K562 (cell line): Measurements from ENCODE around the gene OPRM1. TPM values are rescaled to one million over a fixed set of nuclear protein-coding genes. Genes with fewer than 3 reads are reported as not detected.

Experiments
- ATAC-seq: fragments of 200-7000 bp; cut with Tn5 transposase; 3 replicates; pipeline ENCODE4 v1.9.1; 2020; ENCODE audit warnings: moderate library complexity
- BruUV-seq: library from RNA; stranded (reverse); fragments of 400-500 nt; replicated peaks from 2 replicates; lab custom pipeline; 2021; lab: Mats Ljungman, UMichigan
- CTCF ChIA-PET: fragments of 300-600 bp; formaldehyde crosslinking; extraction: SDS; loops from one replicate; lab custom pipeline; 2021; ENCODE audit warnings: low intra/inter-chr PET ratio; lab: Yijun Ruan, JAX
- POLR2A ChIA-PET: fragments of 300-600, 350-650 bp; sonication (Branson Sonifier 250); formaldehyde crosslinking; extraction: SDS; loops from one replicate; lab custom pipeline; 2021; ENCODE audit warnings: antibody characterized with exemption, inconsistent platforms; lab: Yijun Ruan, JAX
- DNase-seq, 4 experiments: peaks; one replicate each; pipeline versions ENCODE4 v3.0.0 to v3.0.0-alpha.2; 2011 to 2018; ENCODE audit warnings: low spot score in 3 of 4, mixed read lengths in 3 of 4; ENCODE audit errors: extremely low read depth in 1 of 4
- FAIRE-seq: peaks from 2 replicates; lab custom pipeline; 2011; peaks lifted over from hg19 to GRCh38; lab: Jason Lieb, UNC
- H2AFZ ChIP-seq: 2 replicates; pipeline ENCODE4 v1.6.0; 2011; ENCODE audit warnings: low read depth, low read length, control low read depth, inconsistent platforms
- H3K27ac ChIP-seq: fragments of 200-600 bp; 3 replicates; pipeline ENCODE4 v1.8.0; 2011; ENCODE audit warnings: low read depth, mild to moderate bottlenecking, control low read depth, inconsistent platforms, low read length, moderate library complexity, mixed read lengths; ENCODE audit errors: extremely low read depth
- H3K27me3 ChIP-seq, 2 experiments: fragments of 300-600 bp in 1 of 2; 2 replicates in 1 of 2; 3 replicates in 1 of 2; pipeline versions ENCODE4 v1.6.0 to v1.8.0; 2011; ENCODE audit warnings: inconsistent platforms in 2 of 2, low read length in 2 of 2, mild to moderate bottlenecking in 1 of 2, mixed read lengths in 1 of 2, moderate library complexity in 1 of 2; ENCODE audit not compliant: control insufficient read depth in 2 of 2, insufficient read depth in 2 of 2
- H3K36me3 ChIP-seq: fragments of 300-600 bp; 3 replicates; pipeline ENCODE4 v1.8.0; 2011; ENCODE audit warnings: mild to moderate bottlenecking, low read length, inconsistent platforms; ENCODE audit not compliant: control insufficient read depth, insufficient read depth
- H3K4me1 ChIP-seq, 2 experiments: fragments of 200-600 bp in 1 of 2; replicated peaks in 1 of 2; 2 replicates in 1 of 2; 3 replicates in 1 of 2; pipeline versions ENCODE4 v1.5.1 to v1.8.0; 2011; ENCODE audit warnings: inconsistent platforms in 2 of 2, low read length in 2 of 2, mild to moderate bottlenecking in 1 of 2, mixed read lengths in 1 of 2, moderate library complexity in 1 of 2; ENCODE audit not compliant: control insufficient read depth in 2 of 2, insufficient read depth in 2 of 2
- H3K4me2 ChIP-seq: 2 replicates; pipeline ENCODE4 v1.6.1; 2011; ENCODE audit warnings: low read length, control low read depth, inconsistent platforms, mixed read lengths; ENCODE audit not compliant: insufficient read depth
- H3K4me3 ChIP-seq: fragments of 200-600 bp; sonication (generic), shearing (Covaris generic); 2 replicates; pipeline ENCODE4 v1.5.1; 2016; ENCODE audit warnings: control low read depth, inconsistent platforms
- H3K79me2 ChIP-seq: fragments of 200-600 bp; 3 replicates; pipeline ENCODE4 v1.8.0; 2011; ENCODE audit warnings: low read length, inconsistent platforms; ENCODE audit not compliant: control insufficient read depth, insufficient read depth
- H3K9ac ChIP-seq, 2 experiments: 2 replicates each; pipeline versions ENCODE4 v1.6.0 to v1.6.1; 2011; ENCODE audit warnings: low read depth in 2 of 2, low read length in 2 of 2, control low read depth in 1 of 2, inconsistent platforms in 1 of 2, mild to moderate bottlenecking in 1 of 2, mixed read lengths in 1 of 2; ENCODE audit not compliant: insufficient read depth in 1 of 2
- H3K9me1 ChIP-seq: one replicate; pipeline ENCODE4 v1.6.0; 2011; ENCODE audit warnings: inconsistent platforms, mild to moderate bottlenecking, low read length, moderate library complexity; ENCODE audit not compliant: control insufficient read depth, insufficient read depth
- H3K9me3 ChIP-seq: replicated peaks from 2 replicates; pipeline ENCODE4 v1.5.1; 2011; ENCODE audit warnings: low read depth, low read length, inconsistent platforms; ENCODE audit not compliant: control insufficient read depth, insufficient read depth
- H4K20me1 ChIP-seq: replicated peaks from 2 replicates; pipeline ENCODE4 v1.6.1; 2011; ENCODE audit warnings: low read length, inconsistent platforms, mixed read lengths; ENCODE audit not compliant: control insufficient read depth, insufficient read depth
- E2F6 ChIP-seq, 2 experiments: IDR thresholded peaks; 2 replicates each; pipeline ENCODE4 v1.6.1; 2011; ENCODE audit warnings: borderline replicate concordance in 1 of 2, control low read depth in 1 of 2, low read depth in 1 of 2, low read length in 1 of 2, mild to moderate bottlenecking in 1 of 2, mixed read lengths in 1 of 2, moderate library complexity in 1 of 2; ENCODE audit not compliant: insufficient read depth in 1 of 2, insufficient read length in 1 of 2, poor library complexity in 1 of 2, severe bottlenecking in 1 of 2; ENCODE audit errors: extremely low read depth in 1 of 2
- E4F1 ChIP-seq: fragments of 250-450 bp; sonication (Bioruptor Pico); IDR thresholded peaks from 2 replicates; pipeline ENCODE4 v1.5.0; 2021; ENCODE audit warnings: mild to moderate bottlenecking, borderline replicate concordance
- FOXM1 ChIP-seq, 2 experiments: fragments of 450-650 bp in 1 of 2; sonication (generic) in 1 of 2; formaldehyde crosslinking in 1 of 2; IDR thresholded peaks; 2 replicates each; pipeline versions ENCODE4 v1.6.1 to v1.9.0; 2017 to 2022; ENCODE audit warnings: low read depth in 2 of 2, mild to moderate bottlenecking in 2 of 2, missing genetic modification reagents in 1 of 2, moderate library complexity in 1 of 2
- GATAD2B ChIP-seq: fragments of 450-650 bp; IDR thresholded peaks from 2 replicates; pipeline ENCODE4 v1.6.1; 2017; ENCODE audit warnings: mild to moderate bottlenecking, borderline replicate concordance
- GTF2F1 ChIP-seq: IDR thresholded peaks from 2 replicates; pipeline ENCODE4 v1.6.1; 2011; ENCODE audit warnings: low read depth, low read length, improper control_type of control experiment
- HBP1 ChIP-seq: fragments of 450-650 bp; formaldehyde crosslinking; IDR thresholded peaks from 2 replicates; pipeline ENCODE4 v1.4.0; 2022; ENCODE audit warnings: missing genetic modification characterization
- HDAC3 ChIP-seq: fragments of 450-650 bp; IDR thresholded peaks from 2 replicates; pipeline ENCODE4 v1.6.1; 2018; ENCODE audit warnings: borderline replicate concordance, mild to moderate bottlenecking, moderate library complexity; ENCODE audit not compliant: partially characterized antibody
- NR0B1 ChIP-seq: fragments of 450-650 bp; IDR thresholded peaks from one replicate; pipeline ENCODE4 v1.6.1; 2018; ENCODE audit warnings: mild to moderate bottlenecking, moderate library complexity; ENCODE audit not compliant: partially characterized antibody
- POLR2AphosphoS2 ChIP-seq: IDR thresholded peaks from 2 replicates; pipeline ENCODE4 v1.6.1; 2012; ENCODE audit warnings: low read length, improper control_type of control experiment
- RHOXF2B ChIP-seq: fragments of 250-450 bp; sonication (Bioruptor Pico); conservative IDR thresholded peaks from 2 replicates; pipeline ENCODE4 v1.5.1; 2021
- ZFPM2 ChIP-seq: fragments of 250-450 bp; sonication (Bioruptor Pico); IDR thresholded peaks from 2 replicates; pipeline ENCODE4 v1.5.1; 2022; ENCODE audit warnings: mild to moderate bottlenecking
- ZNF23 ChIP-seq: fragments of 250-450 bp; sonication (Bioruptor Pico); IDR thresholded peaks from 2 replicates; pipeline ENCODE4 v1.4.0; 2020; ENCODE audit warnings: mild to moderate bottlenecking
- ZNF311 ChIP-seq: fragments of 250-450 bp; sonication (Bioruptor Pico); IDR thresholded peaks from 2 replicates; pipeline ENCODE4 v1.4.0; 2020; ENCODE audit warnings: mild to moderate bottlenecking, moderate library complexity
- ZNF384 ChIP-seq: IDR thresholded peaks from 2 replicates; pipeline ENCODE4 v1.6.1; 2012; ENCODE audit warnings: low read depth, low read length, improper control_type of control experiment
- ZNF445 ChIP-seq: fragments of 250-450 bp; sonication (Bioruptor Pico); IDR thresholded peaks from 2 replicates; pipeline ENCODE4 v1.4.0; 2020; ENCODE audit warnings: low read depth, mild to moderate bottlenecking, moderate library complexity
- ZNF695 ChIP-seq: fragments of 450-650 bp; formaldehyde crosslinking; IDR thresholded peaks from 2 replicates; pipeline ENCODE4 v1.4.0; 2020; ENCODE audit warnings: mild to moderate bottlenecking, moderate library complexity
- WGBS: fragments of 100-300 bp; shearing (Covaris generic); methylation state at CpG from one replicate; pipeline ENCODE4 v1.1.6; 2016; ENCODE audit warnings: low coverage, mixed read lengths; ENCODE audit not compliant: insufficient coverage; ENCODE audit errors: missing lambda C conversion rate; 5-methylcytosine and 5-hydroxymethylcytosine counted together
- in situ Hi-C: fragments of 300-500 bp; cut with MboI; formaldehyde crosslinking; loops from 4 replicates; pipeline ENCODE4 v1.15.0; 2018; ENCODE audit warnings: inconsistent platforms, mixed read lengths
- intact Hi-C: fragments of 100-400 bp; cut with micrococcal nuclease; formaldehyde crosslinking; loops from 2 replicates; pipeline ENCODE4 v1.14.2; 2022
- polyA plus RNA-seq, 8 experiments: library from polyadenylated mRNA; depleted of rRNA in 4 of 8; stranded (reverse) in 5 of 8; unstranded in 3 of 8; fragments of >200 nt; fragmentation: Nextera tagmentation in 2 of 8; fragmentation: Illumina TruSeq in 1 of 8; extraction: Ambion mirVana in 2 of 8; extraction: Trizol in 1 of 8; gene quantifications; 2 replicates each; pipeline versions ENCODE4 v1.2.1 to v1.2.3, GENCODE V29; 2011 to 2014; ENCODE audit warnings: inconsistent platforms in 1 of 8, missing spikeins in 1 of 8
- total RNA-seq, 7 experiments: library from RNA; depleted of rRNA in 6 of 7; stranded (reverse); fragments of >200 nt in 6 of 7; fragmentation: Illumina TruSeq in 2 of 7; extraction: Trizol in 2 of 7; gene quantifications; 2 replicates each; pipeline versions ENCODE4 v1.2.1 to v1.2.3, GENCODE V29; 2011 to 2021; ENCODE audit warnings: low replicate concordance in 1 of 7

OPRM1 gene
- total and polyA plus RNA-seq, 9 of the 15 experiments (the other 6 are each of a cell fraction or from before 2014, with no cell fraction given), result not detected

GRCh38 chr6:154057098-154057497 is 18.1 kb downstream of the OPRM1 start:
- in situ Hi-C loops (no loop called here), intact Hi-C loops (no loop called here)
- H3K79me2 ChIP-seq, result no peaks in the 10 kb centered on the region
- no peak for FAIRE-seq
- no peaks in the 10 kb centered on the region for H3K9me1 ChIP-seq
- DNase-seq, result no peak
- TF ChIP-seq ZNF695, result no peak
- TF ChIP-seq ZFPM2 (CRISPR knock-in tag), result no peak
- no peak for TF ChIP-seq ZNF384
- TF ChIP-seq ZNF445 (CRISPR knock-in tag), result no peak
- no peak for TF ChIP-seq HBP1 (CRISPR knock-in tag)
- no peak for TF ChIP-seq ZNF23 (CRISPR knock-in tag)
- TF ChIP-seq RHOXF2B (CRISPR knock-in tag), result no peak
- no peak for TF ChIP-seq E2F6 (IDR thresholded peaks at IDR 0.05; ENCODE audit: borderline replicate concordance in 1 of 2, extremely low read depth in 1 of 2, insufficient read depth in 1 of 2, insufficient read length in 1 of 2, low read depth in 1 of 2, low read length in 1 of 2, poor library complexity in 1 of 2, severe bottlenecking in 1 of 2)
- no peak for TF ChIP-seq FOXM1 (IDR thresholded peaks at IDR 0.05; ENCODE audit: low read depth)
- no peak for TF ChIP-seq FOXM1 (CRISPR knock-in tag; IDR thresholded peaks at IDR 0.05; ENCODE audit: low read depth)
- TF ChIP-seq GTF2F1, result no peak
- TF ChIP-seq E4F1 (CRISPR knock-in tag), result no peak
- no peak for TF ChIP-seq POLR2AphosphoS2
- no peak for TF ChIP-seq GATAD2B
- no peak for TF ChIP-seq NR0B1
- no peak for TF ChIP-seq HDAC3
- no peak for TF ChIP-seq ZNF311
- no peak for ATAC-seq
- no peaks in the 10 kb centered on the region for H4K20me1 ChIP-seq
- H2AFZ ChIP-seq, result no peak overlapping the region
- no peak overlapping the region for H3K4me3 ChIP-seq
- no peaks in the 10 kb centered on the region for H3K9me3 ChIP-seq
- no peak overlapping the region for H3K27ac ChIP-seq
- no peaks in the 10 kb centered on the region for H3K27me3 ChIP-seq
- 0% methylated on average over 1 of the region's 1 CpG for WGBS
- ChIA-PET CTCF (no interaction called here), POLR2A (no interaction called here)
- H3K9ac ChIP-seq, result no peak overlapping the region
- H3K36me3 ChIP-seq, result no peaks in the 10 kb centered on the region
- BruUV-seq, result no TSS peak
- no peaks in the 10 kb centered on the region for H3K4me1 ChIP-seq
- H3K4me2 ChIP-seq, result no peak overlapping the region
